HG03060 (cell line): ENCODE measurements around the gene TTC17.

Experiments used
- ATAC-seq: cut with Tn5 transposase; IDR thresholded peaks from one replicate; pipeline ENCODE4 v1.9.1; 2021; ENCODE audit warnings: low read depth, moderate number of reproducible peaks; ENCODE audit not compliant: unreplicated experiment

Gene TTC17

GRCh38 chr11:43521471-43521870 lies 162.8 kb downstream of the TTC17 start:
- ATAC-seq, result no peak

- no peak for ATAC-seq
These were observed 164.9 kb downstream of the TTC17 start for GRCh38 chr11:43523632-43524031.

- no peak for ATAC-seq
These were observed 173.3 kb downstream of the TTC17 start for GRCh38 chr11:43532041-43532440.

- no peak for ATAC-seq
These were observed 179.3 kb downstream of the TTC17 start for GRCh38 chr11:43537833-43538615.

GRCh38 chr11:43541993-43542392 lies 183.3 kb downstream of the TTC17 start:
- ATAC-seq, result no peak

GRCh38 chr11:43542750-43543712 lies 184.3 kb downstream of the TTC17 start:
- no peak for ATAC-seq
